HL-60 (cell line): ENCODE data around the gene NPTXR.

Experiments used
- DNase-seq, 2 experiments: peaks; one replicate each; pipeline ENCODE4 v3.0.0-alpha.2; 2010 to 2020; ENCODE audit warnings: low read depth in 1 of 2, low spot score in 1 of 2
- H3K27ac ChIP-seq: fragments of 250-450 bp; sonication (Bioruptor Pico); replicated peaks from 2 replicates; pipeline ENCODE4 v1.5.1; 2020; ENCODE audit warnings: mild to moderate bottlenecking, moderate library complexity
- H3K27me3 ChIP-seq: fragments of 250-450 bp; sonication (Bioruptor Pico); 2 replicates; pipeline ENCODE4 v1.5.1; 2021; ENCODE audit warnings: mild to moderate bottlenecking, moderate library complexity; ENCODE audit not compliant: insufficient read depth, poor library complexity, severe bottlenecking
- H3K4me3 ChIP-seq: replicated peaks from 2 replicates; pipeline ENCODE4 v1.5.1; 2011; ENCODE audit warnings: mild to moderate bottlenecking, control low read depth, low read length; ENCODE audit not compliant: insufficient read depth
- GABPA ChIP-seq: IDR thresholded peaks from 2 replicates; pipeline ENCODE4 v1.6.1; 2012; ENCODE audit warnings: low read depth
- POLR2AphosphoS5 ChIP-seq: IDR thresholded peaks from 2 replicates; pipeline ENCODE4 v1.6.1; 2012; ENCODE audit warnings: low read depth
- SPI1 ChIP-seq: IDR thresholded peaks from 2 replicates; pipeline ENCODE4 v1.6.1; 2012; ENCODE audit warnings: low read depth, mild to moderate bottlenecking, borderline replicate concordance
- TF ChIP-seq, protein P1 (sequence below): IDR thresholded peaks from one replicate; pipeline ENCODE4 v1.5.1; 2011; ENCODE audit warnings: low read length, control low read depth, inconsistent platforms; ENCODE audit not compliant: insufficient read depth
- TF ChIP-seq, protein P2 (sequence below): IDR thresholded peaks from 2 replicates; pipeline ENCODE4 v1.6.1; 2012; ENCODE audit warnings: low read depth; ENCODE audit not compliant: insufficient replicate concordance

The NPTXR gene

DNA sequence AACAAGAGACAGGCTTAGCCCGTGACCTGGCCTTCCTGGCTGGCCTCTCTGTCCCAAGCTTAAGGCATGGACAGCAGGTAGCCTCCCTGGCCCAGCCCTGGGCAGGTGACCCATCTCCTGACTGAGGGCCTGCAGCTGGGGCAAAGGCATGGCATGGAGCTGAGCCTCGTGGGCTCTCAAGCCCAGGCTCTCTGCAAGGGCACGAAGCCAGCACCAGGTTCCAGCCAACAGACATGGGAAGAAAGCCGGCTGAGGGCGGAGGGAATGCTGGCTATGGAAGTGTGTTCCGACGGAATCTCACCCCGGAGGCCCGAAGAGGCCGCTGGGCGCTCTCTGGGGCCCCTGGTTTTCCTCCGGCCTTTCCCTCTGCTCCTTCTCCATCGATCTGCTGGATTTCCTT, 62.8 kb downstream of the NPTXR start:
- TF ChIP-seq, protein P1, sequence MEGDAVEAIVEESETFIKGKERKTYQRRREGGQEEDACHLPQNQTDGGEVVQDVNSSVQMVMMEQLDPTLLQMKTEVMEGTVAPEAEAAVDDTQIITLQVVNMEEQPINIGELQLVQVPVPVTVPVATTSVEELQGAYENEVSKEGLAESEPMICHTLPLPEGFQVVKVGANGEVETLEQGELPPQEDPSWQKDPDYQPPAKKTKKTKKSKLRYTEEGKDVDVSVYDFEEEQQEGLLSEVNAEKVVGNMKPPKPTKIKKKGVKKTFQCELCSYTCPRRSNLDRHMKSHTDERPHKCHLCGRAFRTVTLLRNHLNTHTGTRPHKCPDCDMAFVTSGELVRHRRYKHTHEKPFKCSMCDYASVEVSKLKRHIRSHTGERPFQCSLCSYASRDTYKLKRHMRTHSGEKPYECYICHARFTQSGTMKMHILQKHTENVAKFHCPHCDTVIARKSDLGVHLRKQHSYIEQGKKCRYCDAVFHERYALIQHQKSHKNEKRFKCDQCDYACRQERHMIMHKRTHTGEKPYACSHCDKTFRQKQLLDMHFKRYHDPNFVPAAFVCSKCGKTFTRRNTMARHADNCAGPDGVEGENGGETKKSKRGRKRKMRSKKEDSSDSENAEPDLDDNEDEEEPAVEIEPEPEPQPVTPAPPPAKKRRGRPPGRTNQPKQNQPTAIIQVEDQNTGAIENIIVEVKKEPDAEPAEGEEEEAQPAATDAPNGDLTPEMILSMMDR = no peak
- TF ChIP-seq SPI1 (no peak), GABPA (no peak), POLR2AphosphoS5 (no peak)
- TF ChIP-seq, protein P2, sequence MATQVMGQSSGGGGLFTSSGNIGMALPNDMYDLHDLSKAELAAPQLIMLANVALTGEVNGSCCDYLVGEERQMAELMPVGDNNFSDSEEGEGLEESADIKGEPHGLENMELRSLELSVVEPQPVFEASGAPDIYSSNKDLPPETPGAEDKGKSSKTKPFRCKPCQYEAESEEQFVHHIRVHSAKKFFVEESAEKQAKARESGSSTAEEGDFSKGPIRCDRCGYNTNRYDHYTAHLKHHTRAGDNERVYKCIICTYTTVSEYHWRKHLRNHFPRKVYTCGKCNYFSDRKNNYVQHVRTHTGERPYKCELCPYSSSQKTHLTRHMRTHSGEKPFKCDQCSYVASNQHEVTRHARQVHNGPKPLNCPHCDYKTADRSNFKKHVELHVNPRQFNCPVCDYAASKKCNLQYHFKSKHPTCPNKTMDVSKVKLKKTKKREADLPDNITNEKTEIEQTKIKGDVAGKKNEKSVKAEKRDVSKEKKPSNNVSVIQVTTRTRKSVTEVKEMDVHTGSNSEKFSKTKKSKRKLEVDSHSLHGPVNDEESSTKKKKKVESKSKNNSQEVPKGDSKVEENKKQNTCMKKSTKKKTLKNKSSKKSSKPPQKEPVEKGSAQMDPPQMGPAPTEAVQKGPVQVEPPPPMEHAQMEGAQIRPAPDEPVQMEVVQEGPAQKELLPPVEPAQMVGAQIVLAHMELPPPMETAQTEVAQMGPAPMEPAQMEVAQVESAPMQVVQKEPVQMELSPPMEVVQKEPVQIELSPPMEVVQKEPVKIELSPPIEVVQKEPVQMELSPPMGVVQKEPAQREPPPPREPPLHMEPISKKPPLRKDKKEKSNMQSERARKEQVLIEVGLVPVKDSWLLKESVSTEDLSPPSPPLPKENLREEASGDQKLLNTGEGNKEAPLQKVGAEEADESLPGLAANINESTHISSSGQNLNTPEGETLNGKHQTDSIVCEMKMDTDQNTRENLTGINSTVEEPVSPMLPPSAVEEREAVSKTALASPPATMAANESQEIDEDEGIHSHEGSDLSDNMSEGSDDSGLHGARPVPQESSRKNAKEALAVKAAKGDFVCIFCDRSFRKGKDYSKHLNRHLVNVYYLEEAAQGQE = no peak
- Histone ChIP-seq H3K27me3 (no peaks in the 10 kb centered on the region), H3K4me3 (no peak overlapping the region), H3K27ac (no peak overlapping the region)
- DNase-seq = no peak

DNA sequence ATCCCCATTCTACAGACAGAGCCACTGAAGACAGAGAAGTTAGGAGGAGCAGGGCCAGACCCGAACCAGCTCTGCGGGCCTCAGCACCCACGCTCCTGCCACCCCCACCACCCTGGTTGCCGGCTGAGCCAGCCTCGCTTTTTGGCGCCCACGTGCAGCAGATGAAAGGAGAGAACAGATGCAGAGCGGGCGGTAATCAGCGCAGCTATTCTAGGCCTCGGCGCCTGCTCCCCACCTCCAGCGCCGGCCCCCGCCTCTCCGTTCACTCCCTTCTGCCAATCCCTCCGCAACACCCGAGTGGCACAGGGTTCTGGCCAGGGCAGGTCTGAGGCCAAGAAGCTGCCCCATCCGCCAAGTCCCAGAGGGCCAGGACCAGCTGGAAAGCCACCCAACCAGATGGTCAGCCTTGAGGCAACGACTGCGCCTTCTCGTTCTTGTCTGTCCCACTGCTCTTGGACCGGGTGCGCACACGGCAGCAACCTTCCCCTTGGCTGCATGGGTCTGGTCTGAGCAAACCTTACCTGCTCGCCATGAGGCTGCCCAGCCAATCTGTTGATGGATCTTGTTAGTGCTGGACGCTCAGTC, 66.6 kb downstream of the NPTXR start:
- DNase-seq = no peak
- Histone ChIP-seq H3K4me3 (no peak overlapping the region), H3K27me3 (no peaks in the 10 kb centered on the region), H3K27ac (no peak overlapping the region)
- TF ChIP-seq, protein P2 = no peak
- TF ChIP-seq SPI1 (no peak), GABPA (no peak), POLR2AphosphoS5 (no peak)
- TF ChIP-seq, protein P1 = no peak

DNA sequence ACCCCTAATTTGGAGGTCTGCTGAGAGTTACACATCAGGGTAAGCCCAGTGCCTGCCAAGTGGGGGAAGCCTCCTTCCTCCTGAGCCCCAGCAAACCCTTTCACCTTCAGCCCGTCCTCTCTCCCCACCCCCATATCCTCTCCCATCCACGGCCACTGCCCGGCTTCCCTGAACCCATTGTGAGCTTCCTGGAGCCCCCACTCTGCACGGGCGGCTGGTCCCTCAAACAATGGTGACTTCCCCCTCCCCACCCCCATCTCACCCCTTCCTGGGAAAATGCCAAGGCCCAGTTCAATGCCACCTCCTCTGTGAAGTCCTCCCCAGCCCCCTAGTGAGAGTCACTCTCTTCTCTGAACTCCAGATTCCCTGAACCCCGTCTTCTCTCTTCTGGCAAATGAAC, 67.7 kb downstream of the NPTXR start:
- Histone ChIP-seq H3K27me3 (no peaks in the 10 kb centered on the region), H3K27ac (no peak overlapping the region), H3K4me3 (no peak overlapping the region)
- no peak for TF ChIP-seq POLR2AphosphoS5
- no peak for TF ChIP-seq GABPA
- TF ChIP-seq, protein P2 = no peak
- TF ChIP-seq, protein P1 = no peak
- TF ChIP-seq SPI1 = no peak
- no peak for DNase-seq
